Sigmoid colon (tissue), 3 donors: ENCODE data around the gene ARF6.
"Not testable (repeated sequence)": the region's sequence is repeated elsewhere in the genome, so short reads cannot be mapped to it uniquely, and the experiment has no call there.

ENCODE experiments used
- CTCF ChIP-seq, 4 experiments: fragments of 450-650 bp in 3 of 4; fragments of 200-600 bp in 1 of 4; IDR thresholded peaks; one replicate each; pipeline ENCODE4 v1.5.1; 2016 to 2019; ENCODE audit warnings: antibody characterized with exemption in 4 of 4, mild to moderate bottlenecking in 3 of 4, moderate library complexity in 2 of 4
- POLR2A ChIP-seq, 2 donors: fragments of 450-650 bp; IDR thresholded peaks; one replicate each; pipeline ENCODE4 v1.6.1; 2016; ENCODE audit warnings: antibody characterized with exemption in 2 of 2, mild to moderate bottlenecking in 2 of 2, moderate library complexity in 2 of 2

- not testable (repeated sequence) for TF ChIP-seq CTCF, POLR2A (IDR thresholded peaks at IDR 0.05)
These were observed 19.3 kb upstream of the ARF6 start for GRCh38 chr14:49873548-49873947.
